Naive thymus-derived CD4-positive, alpha-beta T cell (primary cell): ENCODE results near the gene ADD3. TPM values are rescaled to one million over a fixed set of nuclear protein-coding genes. Genes with fewer than 3 reads are reported as not detected.
"Not testable (repeated sequence)": the region's sequence is repeated elsewhere in the genome, so short reads cannot be mapped to it uniquely, and the experiment has no call there.

ENCODE experiments used
- ATAC-seq: fragments of 150-1000 bp; cut with Tn5 transposase; 2 replicates; pipeline ENCODE4 v1.10.0; 2021; ENCODE audit warnings: mild to moderate bottlenecking, moderate library complexity
- CTCF ChIA-PET: fragments of 350-600 bp; sonication (Branson Sonifier 250); formaldehyde crosslinking; loops from one replicate; lab custom pipeline; 2021; ENCODE audit warnings: antibody characterized with exemption; lab: Charles Lee
- POLR2A ChIA-PET: fragments of 350-600 bp; sonication (Branson Sonifier 250); formaldehyde crosslinking; loops from one replicate; lab custom pipeline; 2021; ENCODE audit warnings: antibody characterized with exemption, inconsistent platforms; lab: Charles Lee
- DNase-seq, 9 donors: peaks; one replicate each; pipeline versions ENCODE4 v3.0.0 to v3.0.0-alpha.2; 2020 to 2022; ENCODE audit warnings: mixed read lengths in 1 of 9
- H3K27ac ChIP-seq: one replicate; pipeline ENCODE4 v1.7.0; 2013; ENCODE audit warnings: mild to moderate bottlenecking, low read depth, low read length, moderate library complexity
- H3K27me3 ChIP-seq, 2 donors: one replicate each; pipeline ENCODE4 v1.7.0; 2013; ENCODE audit warnings: low read length in 2 of 2, mild to moderate bottlenecking in 2 of 2, moderate library complexity in 2 of 2; ENCODE audit not compliant: control insufficient read depth in 2 of 2, insufficient read depth in 2 of 2
- H3K36me3 ChIP-seq, 3 experiments: 1 replicate in 2 of 3; 2 replicates in 1 of 3; pipeline ENCODE4 v1.7.0; 2013; ENCODE audit warnings: low read length in 3 of 3, mild to moderate bottlenecking in 3 of 3, moderate library complexity in 1 of 3; ENCODE audit not compliant: insufficient read depth in 3 of 3, control insufficient read depth in 2 of 3
- H3K4me1 ChIP-seq, 2 donors: one replicate each; pipeline ENCODE4 v1.7.0; 2013; ENCODE audit warnings: low read length in 2 of 2, mild to moderate bottlenecking in 2 of 2, moderate library complexity in 1 of 2; ENCODE audit not compliant: control insufficient read depth in 2 of 2, insufficient read depth in 2 of 2
- H3K4me3 ChIP-seq: 2 replicates; pipeline ENCODE4 v1.7.0; 2013; ENCODE audit warnings: mild to moderate bottlenecking, low read length
- H3K9me3 ChIP-seq, 3 experiments: 1 replicate in 2 of 3; 2 replicates in 1 of 3; pipeline ENCODE4 v1.7.0; 2013; ENCODE audit warnings: low read length in 3 of 3; ENCODE audit not compliant: control insufficient read depth in 2 of 3
- H3K27ac Mint-ChIP-seq, 9 donors: one replicate each; pipeline ENCODE4 v1.8.0; 2020 to 2022; ENCODE audit warnings: mixed read lengths in 9 of 9, mild to moderate bottlenecking in 8 of 9, moderate library complexity in 5 of 9, inconsistent platforms in 2 of 9
- H3K27me3 Mint-ChIP-seq, 5 donors: one replicate each; pipeline ENCODE4 v1.8.0; 2021 to 2022; ENCODE audit warnings: mixed read lengths in 5 of 5, mild to moderate bottlenecking in 1 of 5
- H3K36me3 Mint-ChIP-seq, 5 donors: one replicate each; pipeline ENCODE4 v1.8.0; 2020 to 2022; ENCODE audit warnings: mixed read lengths in 5 of 5, mild to moderate bottlenecking in 3 of 5, inconsistent platforms in 1 of 5
- H3K4me1 Mint-ChIP-seq, 7 donors: one replicate each; pipeline ENCODE4 v1.8.0; 2020 to 2022; ENCODE audit warnings: mixed read lengths in 7 of 7, mild to moderate bottlenecking in 3 of 7, inconsistent platforms in 1 of 7
- H3K4me3 Mint-ChIP-seq, 10 donors: one replicate each; pipeline ENCODE4 v1.8.0; 2020 to 2022; ENCODE audit warnings: mild to moderate bottlenecking in 10 of 10, mixed read lengths in 10 of 10, moderate library complexity in 6 of 10, inconsistent platforms in 2 of 10
- H3K9me3 Mint-ChIP-seq, 11 donors: one replicate each; pipeline ENCODE4 v1.8.0; 2020 to 2022; ENCODE audit warnings: mixed read lengths in 11 of 11, mild to moderate bottlenecking in 4 of 11, inconsistent platforms in 1 of 11, moderate library complexity in 1 of 11
- intact Hi-C, 2 donors: fragments of 100-400 bp; cut with micrococcal nuclease; formaldehyde crosslinking; loops; one replicate each; pipeline ENCODE4 v1.15.1; 2023
- polyA plus RNA-seq, 2 donors: library from polyadenylated mRNA; unstranded; fragments of 300-500 nt; fragmentation: Illumina TruSeq; gene quantifications; one replicate each; pipeline ENCODE4 v1.2.3, GENCODE V29; 2021
- total RNA-seq, 6 experiments: library from RNA in 5 of 6; stranded (reverse) in 5 of 6; gene quantifications; 1 replicate in 5 of 6; 2 replicates in 1 of 6; pipeline ENCODE4 v1.2.3 and lab custom pipeline; 2021 to 2026

The ADD3 gene
- total and polyA plus RNA-seq, 7 experiments from 2014 or later: 281 to 535 (median 450) TPM

- Mint-ChIP-seq H3K9me3 (peaks cover 0 to 2% (median 0%) of the 10 kb centered on the region in 11 donors), H3K4me3 (no peak overlapping the region), H3K36me3 (peaks cover 23 to 70% (median 55%) of the 10 kb centered on the region in 5 donors), H3K4me1 (peaks cover 0 to 15% (median 7%) of the 10 kb centered on the region in 7 donors), H3K27me3 (no peaks in the 10 kb centered on the region), H3K27ac (peak overlapping the region in 3 of 9 donors; percentile 8 to 54 (median 23))
- ATAC-seq (no peak), DNase-seq (no peak)
- Histone ChIP-seq H3K4me1 (no peaks in the 10 kb centered on the region), H3K4me3 (no peak overlapping the region), H3K27me3 (no peaks in the 10 kb centered on the region), H3K36me3 (peaks cover 27 to 74% (median 35%) of the 10 kb centered on the region in 3 experiments), H3K27ac (no peak overlapping the region), H3K9me3 (no peaks in the 10 kb centered on the region)
- intact Hi-C loops: no loop called here
- ChIA-PET POLR2A (interaction anchor here (0.6 kb wide), 1 partner anchor 89 kb away, joined by 3 read pairs; no protein-coding TSS in a partner anchor), CTCF (interaction anchor here (0.6 kb wide), 1 partner anchor 182 kb away, joined by 4 read pairs; no protein-coding TSS in a partner anchor)
These were observed 111.3 kb downstream of the ADD3 start for GRCh38 chr10:110118891-110119621.

DNA sequence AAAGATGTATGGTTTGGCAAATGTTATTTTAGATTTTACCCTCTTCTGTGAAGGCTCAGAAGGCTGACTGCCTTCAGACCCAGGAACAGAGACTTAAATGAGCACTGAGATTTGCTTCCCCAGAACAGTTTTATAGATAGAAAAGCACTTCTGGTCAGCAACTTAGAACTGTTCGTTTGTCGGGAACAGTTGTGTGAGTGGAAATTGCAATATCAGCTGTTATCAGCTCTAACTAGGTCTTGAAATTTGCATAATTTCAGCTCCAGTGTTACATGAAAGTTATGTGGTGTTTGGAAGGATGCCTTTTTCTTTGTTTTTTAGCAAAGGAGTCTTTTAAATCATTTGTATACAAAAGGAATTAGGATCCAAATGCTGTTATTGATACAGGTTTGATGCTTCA, 115.8 kb downstream of the ADD3 start:
- CTCF ChIA-PET: no interaction called here
- POLR2A ChIA-PET: no interaction called here
- peak overlapping the region in 5 of 9 donors; percentile 7 to 81 (median 41) for H3K27ac Mint-ChIP-seq

GRCh38 chr10:110129490-110129889, 121.7 kb downstream of the ADD3 start:
- Histone ChIP-seq H3K9me3 (no peaks in the 10 kb centered on the region), H3K27ac (no peak overlapping the region), H3K36me3 (peaks cover 22 to 92% (median 23%) of the 10 kb centered on the region in 3 experiments), H3K4me3 (no peak overlapping the region), H3K4me1 (no peaks in the 10 kb centered on the region), H3K27me3 (no peaks in the 10 kb centered on the region)
- DNase-seq (no peak), ATAC-seq (no peak)
- H3K27me3 Mint-ChIP-seq: no peaks in the 10 kb centered on the region
- no peaks in the 10 kb centered on the region for H3K9me3 Mint-ChIP-seq
- POLR2A ChIA-PET: interaction anchor here (0.6 kb wide), 1 partner anchor 33 kb away, joined by 3 read pairs; no protein-coding TSS in a partner anchor
- intact Hi-C loops: no loop called here
- H3K4me1 Mint-ChIP-seq: peaks cover 0 to 7% (median 4%) of the 10 kb centered on the region in 7 donors
- H3K4me3 Mint-ChIP-seq: no peak overlapping the region
- CTCF ChIA-PET: interaction anchor here (0.6 kb wide), 1 partner anchor 12 kb away, joined by 4 read pairs; no protein-coding TSS in a partner anchor
- H3K36me3 Mint-ChIP-seq: peaks cover 7 to 52% (median 37%) of the 10 kb centered on the region in 5 donors
- H3K27ac Mint-ChIP-seq: peak overlapping the region in 4 of 9 donors; percentile 65 to 84 (median 72)

More for the DNA sequence above, 115.8 kb downstream of the ADD3 start:
- Histone ChIP-seq H3K27me3 (no peaks in the 10 kb centered on the region), H3K36me3 (peaks cover 17 to 71% (median 24%) of the 10 kb centered on the region in 3 experiments), H3K27ac (no peak overlapping the region), H3K4me1 (no peaks in the 10 kb centered on the region), H3K4me3 (no peak overlapping the region), H3K9me3 (no peaks in the 10 kb centered on the region)
- ATAC-seq (no peak), DNase-seq (no peak)
- intact Hi-C loops: no loop called here
- Mint-ChIP-seq H3K27me3 (no peaks in the 10 kb centered on the region), H3K4me3 (no peak overlapping the region), H3K36me3 (peaks cover 21 to 64% (median 44%) of the 10 kb centered on the region in 5 donors), H3K9me3 (peaks cover 0 to 2% (median 0%) of the 10 kb centered on the region in 11 donors), H3K4me1 (peaks cover 0 to 7% (median 4%) of the 10 kb centered on the region in 7 donors)

DNA sequence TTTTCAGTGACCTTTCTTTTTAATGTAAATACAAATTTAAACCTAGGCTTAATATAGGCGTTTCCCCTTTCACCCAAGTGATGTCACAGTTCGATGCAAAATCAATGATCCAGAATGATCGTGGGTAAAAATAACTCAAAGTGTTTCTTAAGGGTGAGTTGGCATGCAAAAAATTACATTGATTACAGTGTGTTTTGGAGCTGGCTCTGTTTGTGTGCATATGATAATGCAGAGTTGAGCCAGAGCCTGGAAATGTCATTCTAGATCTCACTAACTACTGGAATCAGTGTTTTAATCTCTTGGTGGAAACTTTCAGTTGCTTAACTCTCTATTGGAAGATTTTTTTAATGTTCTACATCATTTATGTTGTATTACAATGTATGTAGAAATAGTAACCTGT, 127.1 kb downstream of the ADD3 start:
- ChIA-PET CTCF (interaction anchor here (0.8 to 1.5 kb wide), 2 partner anchors 87 to 145 kb away, joined by 4 to 5 read pairs; no protein-coding TSS in a partner anchor), POLR2A (no interaction called here)
- Histone ChIP-seq H3K36me3 (peaks cover 13 to 46% (median 18%) of the 10 kb centered on the region in 3 experiments), H3K9me3 (no peaks in the 10 kb centered on the region), H3K4me3 (no peak overlapping the region), H3K27me3 (no peaks in the 10 kb centered on the region), H3K27ac (no peak overlapping the region), H3K4me1 (peaks cover 3 to 14% of the 10 kb centered on the region in 2 donors)
- Mint-ChIP-seq H3K27ac (peak overlapping the region in 2 of 9 donors; percentile 12 to 45), H3K36me3 (peaks cover 0 to 20% (median 14%) of the 10 kb centered on the region in 5 donors), H3K4me3 (no peak overlapping the region), H3K4me1 (peaks cover 8 to 23% (median 17%) of the 10 kb centered on the region in 7 donors), H3K27me3 (no peaks in the 10 kb centered on the region), H3K9me3 (no peaks in the 10 kb centered on the region)
- DNase-seq: no peak
- ATAC-seq: no peak
- intact Hi-C loops: loop anchor here in 1 of 2 donors (5.0 kb wide), 1 partner anchor 362 kb away; the partner anchor contains the start of gene DUSP5

GRCh38 chr10:110135836-110136235, 128.1 kb downstream of the ADD3 start:
- H3K4me3 ChIP-seq, H3K9me3 ChIP-seq, DNase-seq, ATAC-seq, H3K27me3 ChIP-seq, H3K9me3 Mint-ChIP-seq, H3K4me3 Mint-ChIP-seq, H3K27ac ChIP-seq, H3K27me3 Mint-ChIP-seq: not testable (repeated sequence)
- Mint-ChIP-seq H3K27ac (peak overlapping the region in 1 of 9 donors; percentile 6), H3K36me3 (peaks cover 0 to 15% (median 11%) of the 10 kb centered on the region in 5 donors), H3K4me1 (peaks cover 8 to 27% (median 18%) of the 10 kb centered on the region in 7 donors)
- Histone ChIP-seq H3K4me1 (peaks cover 3 to 14% of the 10 kb centered on the region in 2 donors), H3K36me3 (peaks cover 13 to 37% (median 18%) of the 10 kb centered on the region in 3 experiments)
- POLR2A ChIA-PET: interaction anchor here (0.9 to 1.0 kb wide), 2 partner anchors 27 to 169 kb away, joined by 3 to 5 read pairs; partner anchors contain the start of gene SMNDC1
- CTCF ChIA-PET: interaction anchor here (0.6 to 1.5 kb wide), 6 partner anchors 20 to 411 kb away, joined by 3 to 5 read pairs (median 4); no protein-coding TSS in a partner anchor
- intact Hi-C loops: loop anchor here (2.0 to 5.0 kb wide), 4 partner anchors 73 to 411 kb away; partner anchors contain the start of gene DUSP5 (in 1 of the 2)

DNA sequence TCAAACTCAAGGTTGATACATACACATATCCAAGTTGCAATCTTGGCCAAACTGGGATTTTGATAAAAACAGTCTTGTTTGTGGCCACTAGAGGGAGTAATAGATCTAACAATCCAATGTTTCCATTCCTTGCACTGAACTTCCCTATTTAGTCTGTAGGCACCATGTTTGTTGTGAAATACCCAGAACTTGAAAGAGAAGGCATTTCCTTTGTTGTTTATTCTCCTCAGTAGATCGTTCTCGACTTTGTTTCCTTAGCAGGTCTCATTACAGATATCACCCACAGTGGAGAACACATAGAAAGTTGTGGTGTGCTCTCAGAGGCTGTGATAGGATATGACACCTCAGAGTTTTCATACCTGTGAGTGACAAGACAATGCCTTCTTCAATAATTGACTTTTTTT, 129.4 kb downstream of the ADD3 start:
- intact Hi-C loops: loop anchor here (1.0 to 5.0 kb wide), 13 partner anchors 72 to 410 kb away; partner anchors contain the start of gene DUSP5 (in 1 of the 2)

More for the DNA sequence above, 129.4 kb downstream of the ADD3 start:
- peak; percentile 85 for ATAC-seq
- POLR2A ChIA-PET: interaction anchor here (0.6 to 9.3 kb wide), 7 partner anchors 16 to 168 kb away, joined by 3 to 107 read pairs (median 3); partner anchors contain the start of genes MXI1 and SMNDC1
- peak overlapping the region; percentile 4 for H3K27ac ChIP-seq
- no peak overlapping the region for H3K4me3 ChIP-seq
- peaks cover under 1 to 24% (median 6%) of the 10 kb centered on the region in 3 experiments for H3K36me3 ChIP-seq
- H3K27me3 ChIP-seq: no peaks in the 10 kb centered on the region
- no peaks in the 10 kb centered on the region for H3K9me3 ChIP-seq
- H3K27me3 Mint-ChIP-seq: no peaks in the 10 kb centered on the region
- H3K4me1 Mint-ChIP-seq: peaks cover 13 to 38% (median 29%) of the 10 kb centered on the region in 7 donors
- H3K9me3 Mint-ChIP-seq: no peaks in the 10 kb centered on the region
- H3K36me3 Mint-ChIP-seq: peaks cover 0 to 14% (median 6%) of the 10 kb centered on the region in 5 donors
- peak overlapping the region in 1 of 10 donors; percentile 19 for H3K4me3 Mint-ChIP-seq
- DNase-seq: peak in 7 of 9 donors; percentile 48 to 67 (median 64)
- CTCF ChIA-PET: interaction anchor here (0.6 to 2.9 kb wide), 23 partner anchors 12 to 410 kb away, joined by 3 to 39 read pairs (median 4); partner anchors contain the start of genes MXI1 and SMNDC1
- H3K4me1 ChIP-seq: peaks cover 14% of the 10 kb centered on the region in 2 donors
- H3K27ac Mint-ChIP-seq: peak overlapping the region; percentile 2 to 83 (median 45)
